Measurements from ENCODE around the gene HOXB3.

DNA sequence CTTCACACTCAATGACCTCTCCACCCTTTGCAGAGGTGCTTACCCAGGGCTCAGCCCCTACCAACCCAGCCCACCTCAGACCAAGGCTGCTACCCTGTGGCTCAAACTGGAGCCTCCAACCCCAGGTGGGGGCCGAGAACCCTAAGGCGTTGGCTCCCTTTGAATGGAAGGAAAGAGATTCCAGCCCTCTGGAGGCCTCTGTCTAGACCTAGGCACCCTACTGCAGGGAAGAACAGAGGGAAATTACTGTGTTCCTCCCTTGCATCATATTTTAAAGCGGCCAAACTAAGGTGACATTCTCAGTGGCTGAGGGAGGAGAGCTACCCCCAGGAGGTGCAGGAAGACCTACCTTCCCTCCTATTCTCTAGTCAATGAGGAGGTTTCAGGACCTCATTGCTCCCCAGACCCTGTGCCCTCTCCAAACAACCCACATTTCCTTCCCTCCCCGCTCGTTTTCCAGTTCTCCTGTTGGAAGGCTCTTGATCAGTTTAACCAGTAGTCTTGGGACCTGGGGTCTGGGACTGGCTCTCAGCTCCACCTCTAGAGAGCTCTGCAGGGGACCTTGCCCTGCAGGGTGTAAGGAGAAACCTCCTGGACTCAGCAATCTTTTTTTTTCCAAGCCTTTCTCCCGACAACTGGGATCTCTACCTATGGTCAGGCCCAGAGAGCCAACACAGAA, 30.6 kb upstream of the HOXB3 start:
- TF ChIP-seq POLR2AphosphoS5 (IDR thresholded peaks at IDR 0.05; ENCODE audit: borderline replicate concordance, low read depth, low read length) (no peak), EZH2 (IDR thresholded peaks at IDR 0.05) (no peak)

Measured in SK-N-MC (cell line).